DND-41 (cell line): ENCODE measurements around the gene NRG3.

ENCODE experiments used
- EZH2 ChIP-seq: IDR thresholded peaks from 3 replicates; pipeline ENCODE4 v1.6.1; 2012; ENCODE audit warnings: borderline replicate concordance, low read depth, mild to moderate bottlenecking, moderate library complexity, low read length, inconsistent platforms; ENCODE audit not compliant: severe bottlenecking
- TF ChIP-seq, protein P1 (sequence below): IDR thresholded peaks from 2 replicates; pipeline ENCODE4 v1.5.1; 2012; ENCODE audit warnings: borderline replicate concordance, low read length, moderate library complexity, mild to moderate bottlenecking; ENCODE audit not compliant: poor library complexity, severe bottlenecking; ENCODE audit errors: extremely low read depth

GRCh38 chr10:82313401-82313800 lies 438.4 kb downstream of the NRG3 start:
- TF ChIP-seq, protein P1, sequence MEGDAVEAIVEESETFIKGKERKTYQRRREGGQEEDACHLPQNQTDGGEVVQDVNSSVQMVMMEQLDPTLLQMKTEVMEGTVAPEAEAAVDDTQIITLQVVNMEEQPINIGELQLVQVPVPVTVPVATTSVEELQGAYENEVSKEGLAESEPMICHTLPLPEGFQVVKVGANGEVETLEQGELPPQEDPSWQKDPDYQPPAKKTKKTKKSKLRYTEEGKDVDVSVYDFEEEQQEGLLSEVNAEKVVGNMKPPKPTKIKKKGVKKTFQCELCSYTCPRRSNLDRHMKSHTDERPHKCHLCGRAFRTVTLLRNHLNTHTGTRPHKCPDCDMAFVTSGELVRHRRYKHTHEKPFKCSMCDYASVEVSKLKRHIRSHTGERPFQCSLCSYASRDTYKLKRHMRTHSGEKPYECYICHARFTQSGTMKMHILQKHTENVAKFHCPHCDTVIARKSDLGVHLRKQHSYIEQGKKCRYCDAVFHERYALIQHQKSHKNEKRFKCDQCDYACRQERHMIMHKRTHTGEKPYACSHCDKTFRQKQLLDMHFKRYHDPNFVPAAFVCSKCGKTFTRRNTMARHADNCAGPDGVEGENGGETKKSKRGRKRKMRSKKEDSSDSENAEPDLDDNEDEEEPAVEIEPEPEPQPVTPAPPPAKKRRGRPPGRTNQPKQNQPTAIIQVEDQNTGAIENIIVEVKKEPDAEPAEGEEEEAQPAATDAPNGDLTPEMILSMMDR: no peak
- TF ChIP-seq EZH2: no peak
